RPMI7951 (cell line): Measurements from ENCODE around the gene HBZ. TPM values are rescaled to one million over a fixed set of nuclear protein-coding genes. Genes with fewer than 3 reads are reported as not detected.
A peak's percentile ranks its signal among the peaks of the same experiment; 100 is the strongest.
"Not testable (repeated sequence)": the region's sequence is repeated elsewhere in the genome, so short reads cannot be mapped to it uniquely, and the experiment has no call there.

ENCODE experiments used
- DNase-seq: peaks from one replicate; pipeline ENCODE4 v3.0.0-alpha.2; 2012; ENCODE audit warnings: low read depth
- total RNA-seq: library from RNA; depleted of rRNA; stranded (reverse); fragments of >200 nt; shearing (Covaris generic); gene quantifications from 2 replicates; pipeline ENCODE4 v1.2.3, GENCODE V29; 2014; rRNA removed

HBZ gene
- not detected in 2 replicates for total RNA-seq

DNA sequence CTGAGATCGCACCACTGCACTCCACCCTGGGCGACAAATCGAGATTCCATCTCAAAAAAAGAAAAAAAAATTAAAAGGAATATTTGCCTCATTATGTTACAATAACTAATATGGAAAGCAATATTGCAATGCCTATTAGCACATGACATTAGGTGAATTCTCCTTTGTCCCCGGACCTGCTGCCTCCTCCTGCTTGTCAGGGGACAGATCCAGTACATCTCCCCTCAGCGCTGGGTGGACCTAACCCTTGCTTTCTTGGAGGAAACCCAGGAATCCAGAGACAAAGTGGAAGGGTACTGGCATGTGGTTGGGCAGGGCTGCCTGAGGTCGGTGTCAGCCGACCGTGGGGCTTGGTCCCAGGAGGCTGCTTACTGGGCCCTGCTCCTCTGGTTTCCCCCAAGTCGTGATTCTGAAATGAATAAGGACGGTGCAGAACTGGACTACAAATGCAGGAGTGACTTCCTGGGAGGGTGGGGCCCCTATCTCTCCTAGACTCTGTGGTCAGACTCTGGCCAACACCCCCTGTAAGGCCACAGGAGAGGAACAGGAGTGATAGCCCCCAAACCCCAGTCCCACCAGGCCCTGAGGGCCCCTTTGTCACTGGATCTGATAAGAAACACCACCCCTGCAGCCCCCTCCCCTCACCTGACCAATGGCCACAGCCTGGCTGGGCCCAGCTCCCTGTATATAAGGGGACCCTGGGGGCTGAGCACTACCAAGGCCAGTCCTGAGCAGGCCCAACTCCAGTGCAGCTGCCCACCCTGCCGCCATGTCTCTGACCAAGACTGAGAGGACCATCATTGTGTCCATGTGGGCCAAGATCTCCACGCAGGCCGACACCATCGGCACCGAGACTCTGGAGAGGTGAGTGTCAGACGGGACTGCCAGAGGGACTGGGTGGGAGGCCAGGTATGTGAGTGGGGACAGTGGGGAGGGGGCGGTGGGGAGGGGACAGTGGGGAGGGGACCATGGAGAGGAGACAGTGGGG, at the start of gene HBZ:
TSS of gene HBZ (plus strand) at position 504 of the 988 bp plus-strand sequence. CDS start at position 770, 266 bp downstream.
- no peak for DNase-seq

DNA sequence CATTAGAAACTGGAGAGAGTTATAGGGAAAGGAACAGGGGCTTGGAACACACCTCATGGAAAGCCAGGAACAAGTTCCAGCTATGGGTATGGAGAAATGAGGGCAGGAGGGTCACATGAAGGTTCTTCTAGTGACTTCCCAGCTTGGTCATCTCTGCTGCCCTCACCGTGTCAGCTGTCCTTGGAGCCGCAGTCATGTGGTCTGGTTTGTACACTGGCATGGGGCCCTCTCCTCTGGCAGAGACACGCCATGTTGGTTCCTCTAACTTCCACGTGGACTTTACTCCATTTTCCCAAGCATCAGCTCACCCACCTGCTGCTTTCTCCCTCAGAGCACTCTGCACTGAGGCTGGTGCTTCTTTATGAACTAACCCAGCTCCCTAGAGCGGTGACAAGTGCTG, 48.1 kb upstream of the HBZ start:
- no peak for DNase-seq

- no peak for DNase-seq
These were observed 47.5 kb upstream of the HBZ start for GRCh38 chr16:104928-105327.

- no peak for DNase-seq
These were observed 46.9 kb upstream of the HBZ start for GRCh38 chr16:105521-105920.

DNA sequence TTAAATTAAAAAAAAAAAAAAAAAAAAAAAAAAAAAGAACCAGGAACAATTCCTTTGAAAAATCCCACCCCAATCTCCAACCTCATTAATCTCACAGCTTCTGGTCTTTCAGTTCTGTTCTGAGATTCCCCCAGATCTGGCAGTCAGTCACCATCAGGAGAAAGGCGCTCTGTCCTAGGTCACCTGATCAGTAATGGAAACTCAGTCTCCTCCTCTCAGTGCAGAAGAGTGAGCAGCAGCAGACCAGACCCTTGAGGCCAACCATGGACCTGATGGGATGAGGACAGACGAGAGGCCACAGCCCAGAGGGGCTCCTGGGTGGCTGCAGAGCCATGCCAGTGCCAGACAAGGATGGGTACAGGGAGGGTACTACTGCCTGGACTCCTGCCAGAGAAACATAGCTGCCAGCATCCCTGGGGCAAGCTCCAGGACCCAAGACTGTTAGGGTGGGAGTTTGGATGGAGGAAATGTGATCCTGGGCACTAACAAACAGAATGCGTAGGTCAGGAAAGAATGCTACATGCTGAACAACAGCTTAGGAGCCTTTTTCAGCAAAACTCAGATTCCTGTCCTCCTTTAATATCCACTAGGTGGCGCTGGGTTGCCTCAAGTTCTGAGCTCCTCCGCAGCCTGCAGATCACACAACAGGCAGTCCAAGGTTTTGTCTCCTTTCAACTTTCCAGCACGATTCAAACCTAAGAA, 45.7 kb upstream of the HBZ start:
- DNase-seq: peak; percentile 66

GRCh38 chr16:112153-112840, 40.1 kb upstream of the HBZ start:
- DNase-seq: no peak

GRCh38 chr16:114327-114726, 38.1 kb upstream of the HBZ start:
- no peak for DNase-seq

DNA sequence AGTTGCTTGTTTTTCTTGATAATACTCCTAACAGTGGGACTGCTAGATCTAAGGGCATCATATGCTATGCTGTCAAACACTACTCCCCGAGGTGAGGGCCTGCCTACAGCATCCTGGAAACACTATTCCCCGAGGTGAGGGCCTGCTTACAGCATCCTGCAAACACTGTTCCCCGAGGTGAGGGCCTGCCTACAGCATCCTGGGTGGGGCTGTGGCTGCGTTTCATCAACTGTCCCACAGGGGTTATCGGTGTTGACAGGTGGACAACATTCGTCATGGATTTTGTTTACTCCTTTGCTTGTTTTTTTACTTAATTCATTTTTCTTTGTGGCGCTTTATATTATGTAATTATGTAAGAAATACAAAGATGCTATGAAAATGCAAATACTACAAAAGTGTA, 36.4 kb upstream of the HBZ start:
- DNase-seq: no peak

- DNase-seq: peak; percentile 37
These were observed 34.8 kb upstream of the HBZ start for GRCh38 chr16:117379-118365.

DNA sequence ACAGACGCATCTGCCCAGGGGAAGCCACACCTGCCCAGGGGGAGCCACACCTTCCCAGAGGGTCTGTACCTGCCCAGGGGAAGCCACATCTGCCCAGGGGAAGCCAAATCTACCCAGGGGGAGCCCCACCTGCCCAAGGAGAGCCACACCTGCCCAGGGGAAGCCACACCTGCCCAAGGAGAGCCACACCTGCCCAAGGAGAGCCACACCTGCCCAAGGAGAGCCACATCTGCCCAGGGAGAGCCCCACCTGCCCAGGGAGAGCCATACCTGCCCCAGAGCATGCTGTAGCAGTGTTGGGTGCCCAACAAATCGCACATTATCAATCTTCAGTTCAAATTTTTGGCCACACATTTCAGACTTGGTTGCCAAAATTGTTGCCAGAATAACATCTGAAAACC, 33.6 kb upstream of the HBZ start:
- DNase-seq: no peak

- no peak for DNase-seq
These were observed 33.1 kb upstream of the HBZ start for GRCh38 chr16:119295-119694.

GRCh38 chr16:119835-120491, 32.5 kb upstream of the HBZ start:
- DNase-seq: no peak

GRCh38 chr16:120756-121155, 31.7 kb upstream of the HBZ start:
- no peak for DNase-seq

DNA sequence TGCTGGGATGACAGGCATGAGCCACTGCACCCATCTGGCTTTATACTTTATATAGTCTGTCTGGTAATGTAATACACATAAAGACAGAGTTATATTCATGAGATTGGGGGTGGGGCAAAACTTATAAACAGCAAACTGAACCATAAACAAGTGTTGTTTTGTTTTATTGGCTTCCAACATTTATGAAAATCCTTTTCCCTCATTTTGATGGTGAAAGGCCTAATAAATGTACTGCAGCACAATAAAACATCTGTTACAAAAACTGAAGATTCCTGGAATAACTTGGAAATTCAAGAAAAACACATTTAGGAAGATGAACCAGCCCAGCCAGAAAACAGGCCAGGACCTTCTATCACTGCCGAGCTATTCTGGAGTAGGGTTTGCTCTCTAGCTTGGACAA, 30.1 kb upstream of the HBZ start:
- DNase-seq: no peak

DNA sequence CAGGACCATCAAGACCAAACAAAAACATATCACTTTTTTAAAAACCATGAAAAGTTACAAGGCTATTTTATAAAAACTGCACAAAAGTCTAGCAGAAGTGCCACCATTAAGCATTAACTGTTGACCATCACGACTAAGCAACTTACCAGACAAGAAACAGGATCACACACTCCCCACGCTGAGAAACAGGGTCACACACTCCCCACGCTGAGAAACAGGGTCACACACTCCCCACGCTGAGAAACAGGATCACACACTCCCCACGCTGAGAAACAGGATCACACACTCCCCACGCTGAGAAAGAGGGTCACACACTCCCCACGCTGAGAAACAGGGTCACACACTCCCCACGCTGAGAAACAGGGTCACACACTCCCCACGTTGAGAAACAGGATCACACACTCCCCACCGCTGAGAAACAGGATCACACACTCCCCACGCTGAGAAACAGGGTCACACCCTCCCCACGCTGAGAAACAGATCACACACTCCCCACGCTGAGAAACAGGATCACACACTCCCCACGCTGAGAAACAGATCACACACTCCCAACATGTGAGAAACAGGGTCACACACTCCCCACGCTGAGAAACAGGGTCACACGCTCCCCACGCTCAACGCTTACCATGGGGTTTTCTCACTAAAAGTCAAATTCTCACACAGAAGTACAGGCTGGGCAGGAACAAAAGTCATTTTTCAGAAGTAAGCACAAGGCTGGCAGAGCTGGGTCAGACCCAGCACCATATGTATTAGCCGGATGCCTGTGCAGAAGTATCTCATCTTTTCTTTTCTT, 28.7 kb upstream of the HBZ start:
- DNase-seq: not testable (repeated sequence)

DNA sequence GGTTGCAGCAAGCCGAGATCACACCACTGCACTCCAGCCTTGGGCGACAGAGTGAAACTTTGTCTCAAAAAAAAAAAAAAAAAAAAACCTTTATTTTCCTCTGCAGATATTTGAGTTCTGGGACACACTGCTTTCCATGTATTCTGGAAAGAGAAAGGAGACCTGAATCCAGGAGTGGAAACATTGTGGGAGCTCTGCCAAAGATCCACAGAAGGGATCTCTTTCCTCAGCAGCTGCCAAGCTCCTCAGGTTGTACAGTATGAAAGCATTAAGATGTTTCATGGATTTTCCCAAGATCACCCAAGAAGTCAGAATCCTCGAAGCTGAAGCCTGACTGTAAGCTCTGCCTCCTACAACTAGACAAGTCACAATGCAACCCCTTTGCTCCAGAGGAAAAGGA, 27.4 kb upstream of the HBZ start:
- no peak for DNase-seq

DNA sequence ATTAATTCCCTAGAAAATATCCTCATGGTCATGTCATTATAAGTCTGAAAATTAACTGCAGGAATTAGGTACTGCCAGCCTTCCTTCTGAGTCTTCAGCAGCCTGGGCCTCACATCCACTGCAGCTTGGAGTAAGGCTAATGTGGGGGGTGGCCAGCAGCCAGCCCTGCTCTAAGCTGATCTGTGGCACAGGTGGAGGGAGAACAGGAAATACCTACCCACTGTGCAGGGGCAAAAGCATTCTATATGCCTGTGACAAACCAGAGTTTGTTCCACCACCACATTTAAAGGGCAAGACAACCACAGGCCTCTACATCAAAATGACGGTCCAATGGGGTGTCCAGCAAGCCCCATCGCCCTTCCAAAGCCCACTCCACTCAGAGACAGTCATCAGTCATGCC, 23.4 kb upstream of the HBZ start:
- DNase-seq: no peak

DNA sequence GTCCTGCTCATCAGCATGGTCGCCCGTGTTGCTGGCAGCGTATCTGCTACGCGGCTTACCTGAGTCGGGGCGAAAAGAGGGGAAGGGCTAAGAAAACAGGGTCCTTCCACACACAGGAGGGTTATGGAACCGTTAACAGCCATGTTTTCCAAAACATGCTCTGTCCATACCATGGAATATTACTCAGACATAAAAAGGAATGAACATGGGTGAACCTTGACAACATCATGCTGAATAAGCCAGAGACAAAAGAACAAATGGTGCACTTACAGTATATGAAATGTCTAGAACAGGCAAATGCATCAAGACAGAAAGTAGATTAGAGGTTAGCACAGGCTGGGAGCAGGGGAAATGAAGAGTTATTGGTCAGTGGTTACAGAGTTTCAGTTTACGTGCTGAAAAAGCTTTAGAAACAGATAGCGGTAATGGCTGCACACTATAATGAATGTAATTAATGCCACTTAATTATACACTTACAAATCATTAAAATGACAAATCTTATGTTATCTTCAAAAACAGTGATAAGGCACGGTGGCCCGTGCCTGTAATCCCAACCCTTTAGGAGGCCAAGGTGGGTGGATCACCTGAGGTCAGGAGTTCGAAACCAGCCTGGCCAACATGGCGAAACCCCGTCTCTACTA, 21.8 kb upstream of the HBZ start:
- no peak for DNase-seq

GRCh38 chr16:132120-132519, 20.3 kb upstream of the HBZ start:
- no peak for DNase-seq
